Activated CD8-positive, alpha-beta T cell treated with anti-CD3 and anti-CD28 coated beads for 36 hours (primary cell): ENCODE measurements around the gene TSGA10. TPM values are rescaled to one million over a fixed set of nuclear protein-coding genes. Genes with fewer than 3 reads are reported as not detected.

Source experiments
- ATAC-seq: fragments of 200-7000 bp; cut with Tn5 transposase; one replicate; pipeline ENCODE4 v1.10.0; 2021; ENCODE audit warnings: mild to moderate bottlenecking, moderate library complexity
- CTCF ChIA-PET: fragments of 350-600 bp; sonication (Branson Sonifier 250); formaldehyde crosslinking; loops from one replicate; lab custom pipeline; 2021; ENCODE audit warnings: antibody characterized with exemption; lab: Charles Lee
- POLR2A ChIA-PET: fragments of 350-600 bp; sonication (Branson Sonifier 250); formaldehyde crosslinking; loops from one replicate; lab custom pipeline; 2021; ENCODE audit warnings: antibody characterized with exemption; lab: Charles Lee
- DNase-seq: peaks from one replicate; pipeline ENCODE4 v3.0.0-alpha.2; 2020
- H3K27ac Mint-ChIP-seq: one replicate; pipeline ENCODE4 v1.8.0; 2021; ENCODE audit warnings: mild to moderate bottlenecking, mixed read lengths
- H3K27me3 Mint-ChIP-seq: one replicate; pipeline ENCODE4 v1.8.0; 2021; ENCODE audit warnings: mixed read lengths
- H3K36me3 Mint-ChIP-seq: one replicate; pipeline ENCODE4 v1.8.0; 2021; ENCODE audit warnings: low read depth, mixed read lengths
- H3K4me1 Mint-ChIP-seq: one replicate; pipeline ENCODE4 v1.8.0; 2021; ENCODE audit warnings: low read depth, mixed read lengths
- H3K4me3 Mint-ChIP-seq: one replicate; pipeline ENCODE4 v1.8.0; 2021; ENCODE audit warnings: mild to moderate bottlenecking, moderate library complexity, mixed read lengths
- H3K9me3 Mint-ChIP-seq: one replicate; pipeline ENCODE4 v1.8.0; 2021; ENCODE audit warnings: mixed read lengths
- CTCF ChIP-seq: fragments of 200-600 bp; IDR thresholded peaks from one replicate; pipeline ENCODE4 v1.8.0; 2022; ENCODE audit warnings: antibody characterized with exemption, mild to moderate bottlenecking
- intact Hi-C: fragments of 100-400 bp; cut with micrococcal nuclease; formaldehyde crosslinking; loops from one replicate; pipeline ENCODE4 v1.10.0; 2022
- total RNA-seq, 2 experiments: library from RNA; stranded (reverse); gene quantifications; one replicate each; pipeline ENCODE4 v1.2.3, GENCODE V29; 2021

Gene TSGA10
- total RNA-seq, 2 experiments from 2014 or later, result 8.6 to 9.2 TPM

DNA sequence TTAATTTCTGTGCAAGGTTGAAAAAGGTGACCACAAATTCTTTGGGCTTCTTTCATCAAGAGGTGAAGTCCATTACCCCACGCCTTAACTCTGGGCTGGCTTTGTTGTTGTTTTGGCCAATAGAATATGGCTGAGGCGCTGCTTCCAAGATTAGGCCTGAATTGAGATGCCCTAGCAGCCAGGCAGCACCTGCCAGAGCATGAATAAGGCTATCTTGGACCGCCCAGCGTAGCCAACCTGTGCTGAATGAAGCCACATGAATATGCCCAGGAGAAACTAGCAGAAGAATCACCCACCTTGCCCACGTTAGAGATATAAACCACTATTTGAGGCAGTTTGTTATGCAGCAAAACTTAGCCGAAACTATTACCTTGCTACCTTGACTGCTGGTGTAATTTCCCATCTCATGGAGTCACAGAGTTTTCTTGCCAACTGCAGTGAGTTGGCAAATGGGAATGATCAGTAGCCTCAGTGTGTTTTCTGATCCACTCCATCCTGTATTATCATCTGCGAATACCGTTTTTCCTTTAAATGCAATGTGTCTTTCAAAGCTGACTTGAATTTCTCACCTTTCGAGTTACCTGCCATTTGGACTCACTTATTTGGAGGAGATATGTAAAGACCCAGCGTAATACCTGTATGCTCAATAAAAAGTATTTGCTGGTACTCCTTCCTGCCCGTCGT, 679 bp downstream of the TSGA10 start:
- ATAC-seq, result no peak
- Mint-ChIP-seq H3K9me3 (no peaks in the 10 kb centered on the region), H3K27me3 (no peaks in the 10 kb centered on the region), H3K4me1 (peaks cover 38% of the 10 kb centered on the region), H3K27ac (peak overlapping the region; percentile 86), H3K4me3 (no peak overlapping the region), H3K36me3 (peaks cover 3% of the 10 kb centered on the region)
- intact Hi-C loops, result loop anchor here (10.0 kb wide), 1 partner anchor 181 kb away; the partner anchor contains the start of genes EIF5B and TXNDC9
- POLR2A ChIA-PET, result interaction anchor here (0.6 to 2.7 kb wide), 8 partner anchors 10 to 218 kb away, joined by 3 to 16 read pairs (median 4); partner anchors contain the start of genes C2orf15, MITD1 and MRPL30
- no peak for TF ChIP-seq CTCF
- CTCF ChIA-PET, result interaction anchor here (0.8 to 2.2 kb wide), 8 partner anchors 12 to 585 kb away, joined by 3 to 9 read pairs (median 6); partner anchors contain the start of genes C2orf15, EIF5B, MITD1 and MRPL30
- no peak for DNase-seq

DNA sequence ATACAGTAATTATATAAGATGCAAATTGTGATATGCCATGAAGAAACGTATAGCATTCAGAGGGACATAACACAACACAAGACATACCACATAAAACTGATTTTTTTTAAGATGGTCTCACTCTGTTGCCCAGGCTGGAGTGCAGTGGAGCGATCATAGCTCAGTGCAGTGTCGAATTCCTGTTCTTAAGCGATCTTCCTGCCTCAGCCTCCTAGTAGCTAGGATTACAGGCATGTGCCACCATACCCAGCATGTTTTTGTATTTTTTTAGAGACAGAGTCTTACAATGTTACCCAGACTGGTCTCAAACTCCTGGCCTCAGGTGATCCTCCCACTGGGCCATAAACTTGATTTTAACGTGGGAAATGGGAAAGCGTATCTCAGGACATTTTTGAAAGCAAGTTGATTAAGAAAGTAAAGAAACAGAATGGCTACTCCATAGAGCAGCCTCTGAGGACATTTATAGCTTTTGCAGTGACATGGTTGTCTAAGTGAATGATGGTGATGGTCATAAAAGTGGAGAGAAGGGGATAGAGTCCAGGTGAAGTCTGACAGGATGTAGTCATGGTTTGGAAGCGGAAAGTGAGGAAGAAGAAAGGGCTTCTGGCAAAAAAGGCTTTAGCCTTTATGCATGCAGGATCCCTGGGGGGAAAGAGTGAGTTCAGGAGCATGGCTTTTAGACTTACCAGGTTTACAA, 2.4 kb downstream of the TSGA10 start:
- Mint-ChIP-seq H3K36me3 (peaks cover 2% of the 10 kb centered on the region), H3K4me1 (peaks cover 32% of the 10 kb centered on the region), H3K27me3 (no peaks in the 10 kb centered on the region), H3K4me3 (no peak overlapping the region), H3K9me3 (no peaks in the 10 kb centered on the region), H3K27ac (no peak overlapping the region)
- CTCF ChIA-PET, result interaction anchor here (0.6 to 2.2 kb wide), 3 partner anchors 10 to 28 kb away, joined by 3 to 9 read pairs (median 4); partner anchors contain the start of genes C2orf15, MITD1 and MRPL30
- POLR2A ChIA-PET, result interaction anchor here (0.5 to 2.7 kb wide), 2 partner anchors 11 to 504 kb away, joined by 3 to 11 read pairs; partner anchors contain the start of gene C2orf15
- intact Hi-C loops, result loop anchor here (10.0 kb wide), 1 partner anchor 182 kb away; the partner anchor contains the start of genes EIF5B and TXNDC9
- ATAC-seq, result no peak
- no peak for TF ChIP-seq CTCF
- no peak for DNase-seq

GRCh38 chr2:99150706-99151105, 4.0 kb downstream of the TSGA10 start:
- ChIA-PET CTCF (no interaction called here), POLR2A (interaction anchor here (1.0 kb wide), 1 partner anchor 10 kb away, joined by 4 read pairs; the partner anchor contains the start of gene C2orf15)
- Mint-ChIP-seq H3K4me3 (no peak overlapping the region), H3K27me3 (no peaks in the 10 kb centered on the region), H3K4me1 (peaks cover 18% of the 10 kb centered on the region), H3K9me3 (no peaks in the 10 kb centered on the region), H3K27ac (no peak overlapping the region), H3K36me3 (peaks cover 1% of the 10 kb centered on the region)
- no peak for ATAC-seq
- DNase-seq, result no peak
- TF ChIP-seq CTCF, result no peak
- intact Hi-C loops, result loop anchor here (10.0 kb wide), 1 partner anchor 184 kb away; the partner anchor contains the start of genes EIF5B and TXNDC9

DNA sequence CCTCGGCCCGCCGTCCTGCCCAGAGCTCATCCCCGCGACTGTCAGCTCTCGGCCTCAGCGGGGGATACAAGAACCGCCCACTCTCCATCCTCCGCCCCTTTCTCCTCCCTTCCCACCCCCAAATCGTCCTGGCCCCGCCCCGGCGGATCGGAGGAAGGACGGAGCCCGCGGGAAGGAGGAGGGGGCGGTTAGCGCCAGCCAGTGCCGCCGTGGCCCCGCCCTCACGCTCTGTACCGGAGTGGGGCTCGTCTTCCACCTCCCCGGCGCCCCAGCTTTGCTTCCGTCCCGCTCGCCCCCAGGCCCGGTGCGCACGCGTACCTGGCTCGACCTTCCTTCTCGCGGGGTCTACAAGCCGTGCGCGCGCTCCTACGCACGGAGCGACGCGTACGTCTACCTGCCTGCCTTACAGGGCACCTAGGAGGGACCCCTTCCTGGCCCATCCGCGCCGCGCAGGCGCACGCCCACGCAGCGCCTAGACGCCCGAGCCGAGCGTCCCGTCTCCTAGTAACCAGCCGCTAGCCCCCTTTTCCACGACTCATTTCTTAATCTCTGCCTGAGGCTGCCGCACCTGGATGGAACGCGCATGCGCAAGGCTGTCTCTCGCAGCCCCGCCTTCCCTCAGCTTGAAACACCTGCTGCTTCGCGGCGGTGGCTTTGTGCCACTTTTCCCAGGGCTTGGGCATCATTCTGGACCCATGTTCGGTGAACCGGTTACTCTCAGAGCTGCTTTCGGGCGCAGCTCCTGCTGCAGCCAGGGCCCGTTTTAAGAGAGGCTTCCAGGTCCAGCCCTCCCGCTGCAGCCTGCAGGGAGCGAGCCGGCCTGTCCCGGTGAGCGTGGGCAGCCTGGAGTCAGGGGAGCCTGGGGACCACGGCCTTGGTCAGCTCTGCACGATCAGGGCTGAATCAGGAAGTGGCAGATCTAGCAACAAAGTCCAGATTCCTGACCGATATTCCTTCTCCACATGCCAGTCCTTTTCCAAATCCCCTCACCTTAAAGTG, 13.3 kb downstream of the TSGA10 start, which contains the start of gene C2orf15:
Gene C2orf15, plus strand, starts transcription at position 598 of the 999 bp plus-strand sequence. CDS start 8,852 bp downstream, outside the sequence.
- Mint-ChIP-seq H3K36me3 (peaks cover 14% of the 10 kb centered on the region), H3K27ac (peak within 1 kb of the TSS; percentile 86), H3K9me3 (no peaks in the 10 kb centered on the region), H3K4me1 (peaks cover 16% of the 10 kb centered on the region), H3K27me3 (no peaks in the 10 kb centered on the region), H3K4me3 (peak within 1 kb of the TSS; percentile 94)
- ATAC-seq (peak; percentile 93), DNase-seq (peak; percentile 98)
- CTCF ChIA-PET, result interaction anchor here (1.2 to 3.2 kb wide), 7 partner anchors 9 to 205 kb away, joined by 3 to 9 read pairs (median 6); partner anchors contain the start of genes CRACDL, LIPT1, MITD1 and MRPL30
- POLR2A ChIA-PET, result interaction anchor here (0.7 to 2.5 kb wide), 8 partner anchors 9 to 349 kb away, joined by 3 to 16 read pairs (median 6); partner anchors contain the start of genes EIF5B, LIPT1, TSGA10 and TXNDC9
- intact Hi-C loops, result no loop called here
- TF ChIP-seq CTCF, result no peak
